SK-N-SH (cell line): ENCODE data around the gene PRKCQ. TPM values are rescaled to one million over a fixed set of nuclear protein-coding genes. Genes with fewer than 3 reads are reported as not detected.

Source experiments
- CTCF ChIA-PET: fragments of 300-600, 350-600 bp; formaldehyde crosslinking; extraction: SDS; loops from one replicate; lab custom pipeline; 2021; lab: Yijun Ruan, JAX
- POLR2A ChIA-PET: fragments of 350-600 bp; sonication (Branson Sonifier 250); formaldehyde crosslinking; extraction: SDS; loops from one replicate; lab custom pipeline; 2020; ENCODE audit warnings: antibody characterized with exemption, inconsistent platforms; lab: Yijun Ruan, JAX
- DNase-seq: peaks from one replicate; pipeline ENCODE4 v3.0.0; 2012
- H2AFZ ChIP-seq: fragments of 200-600 bp; sonication (generic); 2 replicates; pipeline ENCODE4 v1.8.1; 2016; ENCODE audit warnings: antibody characterized with exemption, mild to moderate bottlenecking, low read depth
- H3F3A ChIP-seq: fragments of 200-600 bp; sonication (generic); replicated peaks from 2 replicates; pipeline ENCODE3; 2016; ENCODE audit warnings: antibody characterized with exemption, mild to moderate bottlenecking; ENCODE audit not compliant: insufficient read depth
- H3K27ac ChIP-seq, 2 experiments: fragments of 200-500 bp in 1 of 2; fragments of 200-600 bp in 1 of 2; sonication (Bioruptor generic) in 1 of 2; sonication (generic), shearing (Covaris generic) in 1 of 2; 2 replicates each; pipeline versions ENCODE4 v1.5.1 to v1.6.1; 2014 to 2016; ENCODE audit warnings: low read depth in 2 of 2, inconsistent platforms in 1 of 2, low read length in 1 of 2, mild to moderate bottlenecking in 1 of 2, mixed read lengths in 1 of 2
- H3K27me3 ChIP-seq: fragments of 200-600 bp; sonication (generic), shearing (Covaris generic); 2 replicates; pipeline ENCODE4 v1.6.1; 2016; ENCODE audit warnings: mixed run types; ENCODE audit not compliant: insufficient read depth
- H3K36me3 ChIP-seq, 2 experiments: fragments of 200-500 bp in 1 of 2; fragments of 200-600 bp in 1 of 2; sonication (Bioruptor generic) in 1 of 2; sonication (generic) in 1 of 2; replicated peaks in 1 of 2; 2 replicates each; pipeline versions ENCODE3 to v1.5.1; 2014 to 2016; ENCODE audit warnings: low read length in 1 of 2, mild to moderate bottlenecking in 1 of 2; ENCODE audit not compliant: insufficient read depth in 2 of 2, control insufficient read depth in 1 of 2
- H3K4me1 ChIP-seq, 2 experiments: fragments of 200-500 bp in 1 of 2; fragments of 200-600 bp in 1 of 2; sonication (Bioruptor generic) in 1 of 2; sonication (generic), shearing (Covaris generic) in 1 of 2; 2 replicates each; pipeline versions ENCODE4 v1.5.1 to v1.6.1; 2014 to 2016; ENCODE audit warnings: low read depth in 1 of 2, low read length in 1 of 2, mixed run types in 1 of 2; ENCODE audit not compliant: insufficient read depth in 2 of 2, control insufficient read depth in 1 of 2
- H3K4me2 ChIP-seq: fragments of 200-600 bp; sonication (generic), shearing (Covaris generic); 2 replicates; pipeline ENCODE4 v1.6.1; 2017; ENCODE audit warnings: mixed run types
- H3K4me3 ChIP-seq, 2 experiments: fragments of 200-500 bp in 1 of 2; fragments of 200-600 bp in 1 of 2; sonication (Bioruptor generic) in 1 of 2; sonication (generic), shearing (Covaris generic) in 1 of 2; 2 replicates each; pipeline versions ENCODE4 v1.5.1 to v1.8.1; 2014 to 2016; ENCODE audit warnings: low read depth in 2 of 2, inconsistent platforms in 1 of 2, low read length in 1 of 2, mild to moderate bottlenecking in 1 of 2, mixed read lengths in 1 of 2, moderate library complexity in 1 of 2
- H3K79me2 ChIP-seq: fragments of 200-600 bp; sonication (generic); 2 replicates; pipeline ENCODE4 v1.8.1; 2017; ENCODE audit warnings: mild to moderate bottlenecking; ENCODE audit not compliant: insufficient read depth
- H3K9ac ChIP-seq: fragments of 200-600 bp; sonication (generic); 2 replicates; pipeline ENCODE4 v1.6.1; 2017; ENCODE audit warnings: mixed run types
- H3K9me2 ChIP-seq: fragments of 200-600 bp; sonication (generic); 2 replicates; pipeline ENCODE4 v1.6.1; 2017; ENCODE audit warnings: mixed run types
- H3K9me3 ChIP-seq: fragments of 200-600 bp; sonication (generic); 2 replicates; pipeline ENCODE4 v1.6.1; 2017; ENCODE audit warnings: mixed run types, mild to moderate bottlenecking, moderate library complexity
- H4K20me1 ChIP-seq: fragments of 200-600 bp; sonication (generic); 2 replicates; pipeline ENCODE4 v1.6.1; 2017; ENCODE audit warnings: mild to moderate bottlenecking, mixed run types; ENCODE audit not compliant: insufficient read depth
- EP300 ChIP-seq, 2 experiments: IDR thresholded peaks; 2 replicates each; pipeline versions ENCODE4 v1.4.0 to v1.6.1; 2012; ENCODE audit warnings: borderline replicate concordance in 1 of 2, low read depth in 1 of 2, low read length in 1 of 2
- FOSL2 ChIP-seq: IDR thresholded peaks from 2 replicates; pipeline ENCODE4 v1.4.0; 2012; ENCODE audit warnings: low read depth, mild to moderate bottlenecking, moderate library complexity, borderline replicate concordance
- JUND ChIP-seq: IDR thresholded peaks from 2 replicates; pipeline ENCODE4 v1.4.0; 2012
- POLR2AphosphoS5 ChIP-seq: IDR thresholded peaks from 2 replicates; pipeline ENCODE4 v1.6.1; 2012; ENCODE audit warnings: low read depth, low read length
- RFX5 ChIP-seq: IDR thresholded peaks from 2 replicates; pipeline ENCODE4 v1.6.1; 2012; ENCODE audit warnings: mild to moderate bottlenecking, improper control_type of control experiment, low read length
- SIN3A ChIP-seq: IDR thresholded peaks from 2 replicates; pipeline ENCODE4 v1.6.1; 2012; ENCODE audit warnings: low read depth, mild to moderate bottlenecking, low read length, moderate library complexity, borderline replicate concordance
- TEAD4 ChIP-seq: IDR thresholded peaks from 2 replicates; pipeline ENCODE4 v1.4.0; 2012; ENCODE audit warnings: mild to moderate bottlenecking, borderline replicate concordance; ENCODE audit not compliant: insufficient read depth
- YY1 ChIP-seq: IDR thresholded peaks from 2 replicates; pipeline ENCODE4 v1.4.0; 2012; ENCODE audit warnings: low read depth, mild to moderate bottlenecking
- WGBS: methylation state at CpG from one replicate; pipeline ENCODE4 v1.1.6; 2017; ENCODE audit warnings: low lambda C conversion rate; 5-methylcytosine and 5-hydroxymethylcytosine counted together
- polyA plus RNA-seq, 3 experiments: library from polyadenylated mRNA; depleted of rRNA; stranded (reverse); fragments of >200 nt; gene quantifications; 2 replicates each; pipeline ENCODE4 v1.2.3, GENCODE V29; 2012
- TF ChIP-seq, protein P1 (sequence below): fragments of 150-350 bp; IDR thresholded peaks from 2 replicates; pipeline ENCODE4 v1.6.1; 2017; ENCODE audit warnings: antibody characterized with exemption, low read length, low read depth, borderline replicate concordance
- TF ChIP-seq, protein P2 (sequence below): fragments of 150-350 bp; IDR thresholded peaks from 2 replicates; pipeline ENCODE4 v1.6.1; 2016; ENCODE audit warnings: mild to moderate bottlenecking, low read depth, low read length
- TF ChIP-seq, protein P3 (sequence below): IDR thresholded peaks from 2 replicates; pipeline ENCODE4 v1.4.0; 2012; ENCODE audit warnings: low read depth, borderline replicate concordance
- TF ChIP-seq, protein P4 (sequence below): IDR thresholded peaks from 2 replicates; pipeline ENCODE4 v1.4.0; 2012; ENCODE audit warnings: low read depth, borderline replicate concordance

The PRKCQ gene
- polyA plus RNA-seq, 1 of the 3 experiments (the other 2 are of a cell fraction), result 0.18 TPM

DNA sequence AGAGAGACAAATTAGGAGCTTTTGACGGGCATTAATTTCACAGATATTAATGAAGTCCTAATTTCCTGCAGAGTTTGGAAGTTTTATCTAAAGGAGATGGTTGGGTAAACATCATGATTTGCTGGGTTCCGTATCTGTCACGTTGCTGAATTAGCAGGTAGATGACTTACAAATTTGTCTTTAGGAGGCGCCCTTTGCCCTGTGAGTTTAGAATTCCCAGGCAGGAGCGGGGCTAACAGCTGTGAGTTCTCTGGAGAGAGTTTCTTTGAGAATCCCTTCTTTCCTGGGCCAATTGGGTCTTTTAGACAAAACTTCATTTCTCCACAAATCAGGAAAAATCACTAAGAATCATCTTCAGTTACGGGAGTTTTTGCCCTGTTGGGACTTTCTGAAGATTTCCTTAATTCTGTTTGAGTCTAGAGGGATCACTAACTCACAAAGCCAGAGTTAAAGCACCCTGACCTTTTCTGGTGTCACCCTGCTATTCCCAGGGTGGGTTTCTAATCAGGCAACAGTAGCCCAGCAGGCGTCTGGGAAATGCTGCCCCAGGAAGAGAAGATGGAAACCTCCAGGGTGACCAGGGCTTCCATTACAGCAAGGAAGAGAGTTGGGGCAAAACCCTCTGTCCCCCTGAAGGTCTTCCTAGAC lies 63.7 kb downstream of the PRKCQ start:
- Histone ChIP-seq H3K79me2 (no peaks in the 10 kb centered on the region), H3K36me3 (no peaks in the 10 kb centered on the region), H3K4me3 (no peak overlapping the region), H3K4me1 (no peaks in the 10 kb centered on the region), H3K9me2 (no peaks in the 10 kb centered on the region), H3K4me2 (no peak overlapping the region), H4K20me1 (no peaks in the 10 kb centered on the region), H3F3A (no peaks in the 10 kb centered on the region), H3K27ac (no peak overlapping the region), H2AFZ (no peak overlapping the region), H3K27me3 (no peaks in the 10 kb centered on the region; the same call in 1 of the 2 replicates), H3K9me3 (no peaks in the 10 kb centered on the region), H3K9ac (no peak overlapping the region)
- POLR2A ChIA-PET, result no interaction called here
- no peak for TF ChIP-seq SIN3A
- CTCF ChIA-PET, result no interaction called here
- no peak for DNase-seq
- 27% methylated on average over 6 of the region's 7 CpGs for WGBS

DNA sequence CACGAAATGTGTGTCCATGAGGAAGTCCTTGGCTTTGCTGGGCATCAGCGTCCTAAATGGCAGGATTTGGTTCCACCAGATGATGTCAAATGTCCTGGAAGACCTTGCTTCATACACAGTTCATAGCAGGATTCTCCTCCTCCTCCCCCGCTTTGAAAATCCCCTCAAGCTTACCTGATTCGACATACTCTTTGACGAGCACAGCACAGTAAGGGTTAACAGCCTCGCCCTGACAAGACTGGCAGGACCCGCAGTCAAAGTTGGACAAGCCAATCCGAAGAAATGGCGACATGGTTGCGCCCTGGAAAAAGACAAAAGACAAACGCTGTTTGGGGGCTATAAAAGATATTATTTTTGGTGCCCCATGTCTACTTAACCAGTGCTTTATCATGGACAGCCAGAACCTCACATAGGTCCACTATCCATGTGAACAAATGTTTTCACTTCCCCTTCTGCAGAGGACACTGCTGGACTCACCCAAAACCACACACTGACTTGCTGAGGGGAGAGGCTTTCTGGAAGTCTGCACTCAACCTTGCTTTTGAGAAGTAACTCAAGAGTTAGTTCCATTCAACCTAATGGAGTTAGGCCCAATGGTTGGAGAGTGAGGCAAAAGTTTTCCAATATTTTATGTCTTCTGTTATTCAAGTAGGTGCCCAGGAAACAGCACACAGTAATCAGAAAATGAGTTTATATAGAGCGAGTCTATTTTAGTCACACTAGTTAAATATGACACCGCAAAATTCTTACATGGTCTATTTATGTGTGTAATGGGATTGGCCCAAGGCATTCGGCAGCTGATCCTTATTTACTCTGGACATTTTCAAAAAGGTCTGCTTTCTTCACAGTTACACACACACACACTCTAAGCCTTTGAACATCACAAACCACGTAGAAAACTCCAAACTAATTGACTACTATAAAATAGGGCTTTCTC lies 65.0 kb downstream of the PRKCQ start:
- ChIA-PET CTCF (interaction anchor here (1.4 kb wide), 1 partner anchor 69 kb away, joined by 3 read pairs; no protein-coding TSS in a partner anchor), POLR2A (no interaction called here)
- WGBS, result 39% methylated on average over 15 of the region's 15 CpGs
- no peak overlapping the region for H3K9ac ChIP-seq
- H3F3A ChIP-seq, result no peaks in the 10 kb centered on the region
- no peaks in the 10 kb centered on the region for H3K9me2 ChIP-seq
- H3K27me3 ChIP-seq, result no peaks in the 10 kb centered on the region; the same call in 1 of the 2 replicates
- H3K4me1 ChIP-seq, result no peaks in the 10 kb centered on the region
- no peak overlapping the region for H3K4me3 ChIP-seq
- no peaks in the 10 kb centered on the region for H3K9me3 ChIP-seq
- no peak for TF ChIP-seq FOSL2
- TF ChIP-seq, protein P1, sequence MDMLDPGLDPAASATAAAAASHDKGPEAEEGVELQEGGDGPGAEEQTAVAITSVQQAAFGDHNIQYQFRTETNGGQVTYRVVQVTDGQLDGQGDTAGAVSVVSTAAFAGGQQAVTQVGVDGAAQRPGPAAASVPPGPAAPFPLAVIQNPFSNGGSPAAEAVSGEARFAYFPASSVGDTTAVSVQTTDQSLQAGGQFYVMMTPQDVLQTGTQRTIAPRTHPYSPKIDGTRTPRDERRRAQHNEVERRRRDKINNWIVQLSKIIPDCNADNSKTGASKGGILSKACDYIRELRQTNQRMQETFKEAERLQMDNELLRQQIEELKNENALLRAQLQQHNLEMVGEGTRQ, result no peak
- TF ChIP-seq TEAD4, result no peak
- TF ChIP-seq RFX5, result no peak
- TF ChIP-seq, protein P2, sequence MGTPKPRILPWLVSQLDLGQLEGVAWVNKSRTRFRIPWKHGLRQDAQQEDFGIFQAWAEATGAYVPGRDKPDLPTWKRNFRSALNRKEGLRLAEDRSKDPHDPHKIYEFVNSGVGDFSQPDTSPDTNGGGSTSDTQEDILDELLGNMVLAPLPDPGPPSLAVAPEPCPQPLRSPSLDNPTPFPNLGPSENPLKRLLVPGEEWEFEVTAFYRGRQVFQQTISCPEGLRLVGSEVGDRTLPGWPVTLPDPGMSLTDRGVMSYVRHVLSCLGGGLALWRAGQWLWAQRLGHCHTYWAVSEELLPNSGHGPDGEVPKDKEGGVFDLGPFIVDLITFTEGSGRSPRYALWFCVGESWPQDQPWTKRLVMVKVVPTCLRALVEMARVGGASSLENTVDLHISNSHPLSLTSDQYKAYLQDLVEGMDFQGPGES, result no peak
- TF ChIP-seq JUND, result no peak
- TF ChIP-seq, protein P3, sequence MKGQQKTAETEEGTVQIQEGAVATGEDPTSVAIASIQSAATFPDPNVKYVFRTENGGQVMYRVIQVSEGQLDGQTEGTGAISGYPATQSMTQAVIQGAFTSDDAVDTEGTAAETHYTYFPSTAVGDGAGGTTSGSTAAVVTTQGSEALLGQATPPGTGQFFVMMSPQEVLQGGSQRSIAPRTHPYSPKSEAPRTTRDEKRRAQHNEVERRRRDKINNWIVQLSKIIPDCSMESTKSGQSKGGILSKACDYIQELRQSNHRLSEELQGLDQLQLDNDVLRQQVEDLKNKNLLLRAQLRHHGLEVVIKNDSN, result no peak
- no peak for TF ChIP-seq POLR2AphosphoS5
- TF ChIP-seq EP300 (IDR thresholded peaks at IDR 0.05; ENCODE audit: borderline replicate concordance in 1 of 2, low read depth in 1 of 2, low read length in 1 of 2), result no peak
- TF ChIP-seq, protein P4, sequence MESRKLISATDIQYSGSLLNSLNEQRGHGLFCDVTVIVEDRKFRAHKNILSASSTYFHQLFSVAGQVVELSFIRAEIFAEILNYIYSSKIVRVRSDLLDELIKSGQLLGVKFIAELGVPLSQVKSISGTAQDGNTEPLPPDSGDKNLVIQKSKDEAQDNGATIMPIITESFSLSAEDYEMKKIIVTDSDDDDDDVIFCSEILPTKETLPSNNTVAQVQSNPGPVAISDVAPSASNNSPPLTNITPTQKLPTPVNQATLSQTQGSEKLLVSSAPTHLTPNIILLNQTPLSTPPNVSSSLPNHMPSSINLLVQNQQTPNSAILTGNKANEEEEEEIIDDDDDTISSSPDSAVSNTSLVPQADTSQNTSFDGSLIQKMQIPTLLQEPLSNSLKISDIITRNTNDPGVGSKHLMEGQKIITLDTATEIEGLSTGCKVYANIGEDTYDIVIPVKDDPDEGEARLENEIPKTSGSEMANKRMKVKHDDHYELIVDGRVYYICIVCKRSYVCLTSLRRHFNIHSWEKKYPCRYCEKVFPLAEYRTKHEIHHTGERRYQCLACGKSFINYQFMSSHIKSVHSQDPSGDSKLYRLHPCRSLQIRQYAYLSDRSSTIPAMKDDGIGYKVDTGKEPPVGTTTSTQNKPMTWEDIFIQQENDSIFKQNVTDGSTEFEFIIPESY, result no peak
- no peak for TF ChIP-seq SIN3A
- TF ChIP-seq YY1, result no peak
- no peak overlapping the region for H3K4me2 ChIP-seq
- H3K27ac ChIP-seq, result no peak overlapping the region
- no peaks in the 10 kb centered on the region for H4K20me1 ChIP-seq
- H2AFZ ChIP-seq, result no peak overlapping the region
- no peaks in the 10 kb centered on the region for H3K36me3 ChIP-seq
- DNase-seq, result no peak
- H3K79me2 ChIP-seq, result no peaks in the 10 kb centered on the region
